ENCODE measurements around the gene AKT1. TPM values are rescaled to one million over a fixed set of nuclear protein-coding genes. Genes with fewer than 3 reads are reported as not detected.
"Not testable (repeated sequence)": the region's sequence is repeated elsewhere in the genome, so short reads cannot be mapped to it uniquely, and the experiment has no call there.

Gene AKT1
- total RNA-seq, 3 donors from 2014 or later: 107 to 124 (median 116) TPM

DNA sequence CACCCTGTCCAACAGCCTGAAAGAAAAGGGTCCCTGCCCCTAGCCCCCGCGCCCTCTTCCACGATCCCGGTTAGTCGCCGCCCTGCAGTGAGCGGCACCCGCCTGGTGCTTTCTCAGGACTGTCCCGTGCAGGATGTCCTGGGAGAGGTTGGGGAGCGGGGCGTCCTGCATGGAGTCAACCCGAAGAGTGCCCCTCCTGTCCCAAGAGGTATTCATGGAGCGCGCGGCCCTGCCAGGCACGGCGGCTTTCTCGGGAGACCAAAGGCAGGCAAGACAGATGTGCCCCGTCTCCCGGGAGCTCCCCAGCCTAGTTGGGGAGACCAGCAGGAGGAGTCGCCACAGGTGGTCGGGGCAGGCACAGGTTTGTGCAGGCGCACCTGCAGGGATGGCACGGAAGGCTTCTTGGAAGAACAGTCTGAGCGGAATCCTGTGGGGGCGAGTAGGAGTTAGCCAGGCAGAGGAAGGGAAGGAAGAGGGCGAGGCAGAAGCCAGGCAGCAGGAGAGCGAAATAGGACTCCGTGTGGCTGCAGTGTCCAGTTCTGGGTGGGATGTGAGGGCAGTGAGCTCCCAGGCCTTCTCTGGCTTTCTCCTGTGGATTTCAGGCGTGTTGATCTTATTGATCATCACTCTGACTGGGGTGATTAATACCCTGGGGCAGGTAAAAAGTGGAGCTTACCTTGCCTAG, 41.9 kb downstream of the AKT1 start:
- H3K36me3 Mint-ChIP-seq (ENCODE audit: insufficient read depth): peaks cover 11% of the 10 kb centered on the region
- DNase-seq: no peak
- peak overlapping the region; percentile 87 for H3K4me3 Mint-ChIP-seq
- H3K9me3 Mint-ChIP-seq: no peaks in the 10 kb centered on the region
- no peak for ATAC-seq
- H3K27me3 Mint-ChIP-seq (ENCODE audit: low read depth): no peaks in the 10 kb centered on the region
- peaks cover 32% of the 10 kb centered on the region for H3K4me1 Mint-ChIP-seq (ENCODE audit: low read depth)

DNA sequence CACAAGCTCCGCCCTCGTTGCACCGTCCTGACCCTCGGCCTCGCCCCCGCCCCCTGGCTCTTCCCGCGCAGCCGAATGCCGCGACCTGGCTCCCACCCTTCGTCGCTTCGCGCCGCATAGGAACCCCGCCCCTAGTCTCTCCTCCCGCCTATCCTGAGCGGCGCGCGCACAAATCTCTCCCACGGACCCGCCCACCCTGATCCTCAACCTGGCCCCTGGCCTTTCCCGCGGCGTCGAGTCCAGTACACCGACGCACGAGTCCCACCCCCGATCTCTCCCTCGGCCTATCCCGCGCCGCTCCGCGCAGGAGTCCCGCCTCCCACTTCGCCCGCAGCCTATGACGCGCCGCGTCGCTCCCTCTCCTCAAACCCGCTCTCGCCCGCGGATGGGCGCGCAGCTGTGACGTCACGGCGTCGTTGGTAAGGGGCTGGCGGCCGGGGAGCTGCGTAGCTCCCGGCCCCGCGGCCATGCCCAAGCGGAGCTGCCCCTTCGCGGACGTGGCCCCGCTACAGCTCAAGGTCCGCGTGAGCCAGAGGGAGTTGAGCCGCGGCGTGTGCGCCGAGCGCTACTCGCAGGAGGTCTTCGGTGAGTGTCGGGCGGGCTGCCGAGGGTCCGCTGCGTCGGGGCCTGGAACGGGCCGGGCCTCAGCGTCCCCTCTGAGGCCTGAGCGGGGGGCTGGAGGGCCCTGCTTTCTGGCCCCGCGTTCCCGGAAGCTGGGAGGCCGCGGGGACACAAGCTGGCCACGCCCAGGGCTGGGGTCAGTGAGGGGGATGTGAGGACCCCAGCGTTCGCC, 42.6 kb downstream of the AKT1 start, which contains the start of gene SIVA1:
Gene SIVA1 (plus strand): TSS at position 413 of the 793 bp plus-strand sequence. CDS start 55 bp downstream, at position 468.
- H3K4me1 Mint-ChIP-seq (ENCODE audit: low read depth): peaks cover 32% of the 10 kb centered on the region
- H3K27me3 Mint-ChIP-seq (ENCODE audit: low read depth): no peaks in the 10 kb centered on the region
- ATAC-seq (peak; percentile 91 to 93), DNase-seq (peak; percentile 99)
- H3K36me3 Mint-ChIP-seq (ENCODE audit: insufficient read depth): peaks cover 11% of the 10 kb centered on the region
- H3K4me3 Mint-ChIP-seq: peak within 1 kb of the TSS; percentile 87
- H3K9me3 Mint-ChIP-seq: no peaks in the 10 kb centered on the region

DNA sequence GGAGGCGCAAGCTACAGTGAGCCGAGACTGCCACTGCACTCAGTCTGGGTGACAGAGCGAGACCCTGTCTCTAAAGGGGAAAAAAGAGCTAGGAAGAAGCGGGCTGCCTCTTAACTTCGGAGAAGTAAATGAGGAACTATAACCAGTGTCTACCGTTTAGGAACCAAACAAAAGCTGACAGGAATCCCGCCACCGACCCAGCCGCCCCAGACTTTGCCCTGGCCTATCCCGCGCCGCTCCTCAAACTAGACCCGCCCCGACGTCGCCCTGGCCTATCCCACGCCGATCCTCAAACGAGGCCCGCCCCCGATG, 43.2 kb downstream of the AKT1 start:
- peaks cover 32% of the 10 kb centered on the region for H3K4me1 Mint-ChIP-seq (ENCODE audit: low read depth)
- no peaks in the 10 kb centered on the region for H3K27me3 Mint-ChIP-seq (ENCODE audit: low read depth)
- H3K4me3 Mint-ChIP-seq: peak overlapping the region; percentile 87

DNA sequence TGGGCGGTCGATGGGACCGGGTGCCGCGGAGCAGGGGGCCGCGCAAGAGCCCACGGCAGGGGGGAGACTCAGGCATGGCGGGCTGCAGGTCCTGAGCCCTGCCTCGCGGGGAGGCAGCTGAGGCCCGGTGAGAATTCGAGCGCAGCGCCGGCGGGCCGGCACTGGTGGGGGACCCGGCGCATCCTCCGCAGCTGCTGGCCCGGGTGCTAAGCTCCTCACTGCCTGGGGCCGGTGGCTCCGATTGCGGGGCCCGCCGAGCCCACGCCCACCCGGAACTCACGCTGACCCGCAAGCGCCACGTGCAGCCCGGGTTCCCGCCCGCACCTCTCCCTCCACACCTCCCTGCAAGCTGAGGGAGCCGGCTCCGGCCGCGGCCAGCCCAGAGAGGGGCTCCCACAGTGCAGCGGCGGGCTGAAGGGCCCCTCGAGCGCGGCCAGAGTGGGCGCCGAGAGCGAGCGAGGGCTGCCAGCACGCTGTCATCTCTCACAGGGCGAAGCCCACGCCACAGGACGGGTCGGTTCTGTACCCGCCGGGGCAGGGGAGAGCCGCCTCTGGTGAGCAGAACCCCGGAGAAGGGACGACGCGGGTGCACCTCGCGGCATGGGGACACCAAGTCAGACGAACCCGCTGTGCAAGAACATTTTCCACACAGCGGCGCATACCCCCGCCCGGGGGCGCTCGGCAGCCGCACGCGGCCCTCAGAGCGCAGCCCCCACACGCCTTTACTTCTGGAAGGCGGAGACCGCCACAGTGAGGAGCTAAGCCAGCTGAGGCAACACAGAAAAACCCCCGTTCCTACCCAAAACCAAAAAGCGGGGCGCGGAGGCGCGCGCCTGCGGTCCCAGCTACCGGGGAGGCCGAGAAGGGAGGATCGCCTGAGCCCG, 43.8 kb downstream of the AKT1 start:
- ATAC-seq (peak; percentile 0 to 1), DNase-seq (peak; percentile 15)
- Mint-ChIP-seq H3K4me1 (ENCODE audit: low read depth) (peaks cover 27% of the 10 kb centered on the region), H3K36me3 (ENCODE audit: insufficient read depth) (peaks cover 9% of the 10 kb centered on the region), H3K27me3 (ENCODE audit: low read depth) (no peaks in the 10 kb centered on the region), H3K9me3 (no peaks in the 10 kb centered on the region), H3K4me3 (peak overlapping the region; percentile 87)

More for the DNA sequence above, 43.2 kb downstream of the AKT1 start:
- DNase-seq: no peak
- peaks cover 11% of the 10 kb centered on the region for H3K36me3 Mint-ChIP-seq (ENCODE audit: insufficient read depth)
- no peaks in the 10 kb centered on the region for H3K9me3 Mint-ChIP-seq
- no peak for ATAC-seq

DNA sequence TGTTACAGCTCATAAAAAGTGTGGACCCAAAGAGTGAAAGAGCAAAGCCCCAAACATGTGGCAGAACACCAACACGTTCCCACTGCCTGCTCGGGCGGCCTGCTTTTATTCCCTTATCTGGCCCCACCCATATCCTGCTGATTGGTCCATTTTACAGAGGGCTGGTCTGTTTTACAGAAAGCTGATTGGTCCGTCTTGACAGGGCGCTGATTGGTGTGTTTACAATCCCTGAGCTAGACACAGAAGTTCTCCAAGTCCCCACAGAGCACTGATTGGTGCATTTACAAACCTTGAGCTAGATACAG, 44.8 kb downstream of the AKT1 start:
- H3K9me3 Mint-ChIP-seq; ATAC-seq; H3K27me3 Mint-ChIP-seq (ENCODE audit: low read depth); H3K36me3 Mint-ChIP-seq (ENCODE audit: insufficient read depth); DNase-seq: not testable (repeated sequence)
- H3K4me1 Mint-ChIP-seq (ENCODE audit: low read depth): peaks cover 25% of the 10 kb centered on the region
- peak overlapping the region; percentile 29 for H3K4me3 Mint-ChIP-seq

DNA sequence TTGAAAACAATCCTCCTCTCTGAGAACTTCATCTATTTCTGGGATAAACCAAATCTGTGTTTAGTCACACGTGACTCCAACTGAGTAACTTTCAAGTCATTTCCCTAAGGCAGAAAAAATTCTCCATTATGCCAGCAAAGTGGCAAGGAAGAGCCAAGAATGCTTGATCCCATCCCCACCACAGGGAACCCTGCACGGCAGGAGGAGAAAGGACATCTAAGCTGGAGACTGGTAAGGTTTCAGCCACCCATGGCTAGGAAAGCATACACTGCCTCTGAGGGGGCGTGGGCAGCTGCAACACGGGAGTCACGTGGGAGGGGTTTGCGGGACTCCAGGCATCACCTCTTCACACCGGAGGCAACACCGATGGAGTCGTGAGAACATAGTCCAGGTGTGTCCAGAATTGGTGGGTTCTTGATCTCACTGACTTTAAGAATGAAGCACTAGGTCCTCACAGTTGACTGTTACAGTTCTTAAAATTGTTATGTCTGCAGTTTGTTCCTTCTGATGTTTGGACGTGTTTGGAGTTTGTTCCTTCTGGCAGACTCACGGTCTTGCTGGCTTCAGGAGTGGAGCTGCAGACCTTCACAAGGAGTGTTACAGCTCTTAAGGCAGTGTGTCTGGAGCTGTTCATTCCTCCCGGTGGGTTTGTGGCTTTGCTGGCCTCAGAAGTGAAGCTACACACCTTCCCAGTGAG, 45.3 kb downstream of the AKT1 start:
- Mint-ChIP-seq H3K36me3 (ENCODE audit: insufficient read depth) (peaks cover 4% of the 10 kb centered on the region), H3K9me3 (no peaks in the 10 kb centered on the region), H3K27me3 (ENCODE audit: low read depth) (no peaks in the 10 kb centered on the region), H3K4me1 (ENCODE audit: low read depth) (peaks cover 25% of the 10 kb centered on the region), H3K4me3 (no peak overlapping the region)
- no peak for DNase-seq
- ATAC-seq: no peak

DNA sequence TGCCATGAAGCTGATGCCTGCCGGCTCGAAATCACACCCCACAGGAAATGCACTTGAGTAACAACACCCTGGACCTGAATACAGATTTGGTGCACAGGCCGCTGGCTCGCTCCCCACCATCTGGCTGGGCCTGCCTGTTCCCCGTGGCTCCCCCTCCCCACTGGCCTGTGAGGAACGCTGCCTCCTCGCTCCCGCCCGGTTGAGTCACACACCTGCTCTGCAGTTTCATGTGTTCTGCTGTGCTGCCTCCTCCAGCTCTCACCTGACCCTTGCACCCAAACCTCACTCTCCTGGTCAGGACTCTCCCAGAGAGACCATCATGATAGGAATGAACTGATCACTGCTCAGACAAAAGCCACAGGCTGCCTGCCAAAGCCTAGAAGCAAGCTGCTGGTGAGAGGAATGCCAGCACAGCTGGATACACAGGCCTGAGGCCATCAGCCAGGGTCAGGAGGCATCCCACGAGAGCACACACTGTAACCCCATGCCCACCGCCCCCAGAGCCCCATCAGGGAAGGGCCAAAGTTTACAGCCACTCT, 46.4 kb downstream of the AKT1 start:
- no peak overlapping the region for H3K4me3 Mint-ChIP-seq
- ATAC-seq: no peak

DNA sequence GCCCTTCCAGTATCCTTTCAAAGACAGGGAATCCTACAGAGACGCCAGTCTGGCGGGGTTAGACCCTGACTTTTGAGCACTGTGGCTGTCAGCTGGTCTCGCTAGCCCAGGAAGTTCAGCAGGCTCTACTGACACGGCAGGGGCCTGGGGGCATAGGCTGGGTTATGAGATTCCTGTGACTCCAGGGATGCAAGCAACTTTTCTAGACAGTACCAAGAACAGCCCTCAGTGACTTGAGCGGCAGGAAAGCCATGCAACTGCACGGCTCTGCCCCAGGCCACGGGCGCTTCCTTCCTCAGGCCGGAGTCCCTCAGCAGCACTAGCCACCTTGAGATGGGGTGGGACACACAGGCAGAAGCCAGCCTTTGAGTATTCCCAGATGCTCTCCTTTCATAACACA, 47.7 kb downstream of the AKT1 start:
- no peaks in the 10 kb centered on the region for H3K36me3 Mint-ChIP-seq (ENCODE audit: insufficient read depth)
- peaks cover 9% of the 10 kb centered on the region for H3K4me1 Mint-ChIP-seq (ENCODE audit: low read depth)
- ATAC-seq: no peak
- no peak overlapping the region for H3K4me3 Mint-ChIP-seq
- no peak for DNase-seq
- no peaks in the 10 kb centered on the region for H3K9me3 Mint-ChIP-seq
- H3K27me3 Mint-ChIP-seq (ENCODE audit: low read depth): no peaks in the 10 kb centered on the region

More for the DNA sequence above, 46.4 kb downstream of the AKT1 start:
- Mint-ChIP-seq H3K9me3 (no peaks in the 10 kb centered on the region), H3K27me3 (ENCODE audit: low read depth) (no peaks in the 10 kb centered on the region), H3K4me1 (ENCODE audit: low read depth) (peaks cover 16% of the 10 kb centered on the region), H3K36me3 (ENCODE audit: insufficient read depth) (no peaks in the 10 kb centered on the region)
- DNase-seq: no peak

DNA sequence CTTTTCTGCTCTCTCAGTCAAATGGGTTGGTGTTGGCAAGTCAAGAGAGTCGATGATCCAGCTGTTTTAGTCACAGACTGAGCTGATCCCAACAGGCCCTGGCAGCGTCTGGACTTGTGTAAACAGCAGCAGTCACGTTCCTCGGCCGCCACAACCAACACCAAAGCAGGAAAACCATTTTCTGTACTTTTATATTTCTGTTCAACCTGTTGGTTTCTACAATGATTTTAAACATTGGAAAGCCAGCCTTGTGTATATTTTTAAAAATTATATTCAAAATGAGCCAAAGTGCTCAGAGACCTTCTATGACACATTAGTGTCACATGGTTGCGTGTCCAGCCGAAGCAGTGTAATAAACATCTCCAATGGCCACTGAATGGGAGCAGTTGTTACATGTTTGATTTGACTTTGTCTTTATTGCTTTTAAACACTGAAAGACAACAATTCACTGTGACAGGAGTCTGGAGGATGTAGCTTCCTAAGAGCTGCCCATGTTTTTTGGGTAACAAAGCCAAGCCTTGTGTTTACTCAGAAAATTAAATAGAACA, 48.5 kb downstream of the AKT1 start:
- H3K27me3 Mint-ChIP-seq (ENCODE audit: low read depth): no peaks in the 10 kb centered on the region
- no peak for ATAC-seq
- H3K9me3 Mint-ChIP-seq: no peaks in the 10 kb centered on the region
- DNase-seq: no peak
- peaks cover 9% of the 10 kb centered on the region for H3K4me1 Mint-ChIP-seq (ENCODE audit: low read depth)
- no peak overlapping the region for H3K4me3 Mint-ChIP-seq
- H3K36me3 Mint-ChIP-seq (ENCODE audit: insufficient read depth): no peaks in the 10 kb centered on the region

DNA sequence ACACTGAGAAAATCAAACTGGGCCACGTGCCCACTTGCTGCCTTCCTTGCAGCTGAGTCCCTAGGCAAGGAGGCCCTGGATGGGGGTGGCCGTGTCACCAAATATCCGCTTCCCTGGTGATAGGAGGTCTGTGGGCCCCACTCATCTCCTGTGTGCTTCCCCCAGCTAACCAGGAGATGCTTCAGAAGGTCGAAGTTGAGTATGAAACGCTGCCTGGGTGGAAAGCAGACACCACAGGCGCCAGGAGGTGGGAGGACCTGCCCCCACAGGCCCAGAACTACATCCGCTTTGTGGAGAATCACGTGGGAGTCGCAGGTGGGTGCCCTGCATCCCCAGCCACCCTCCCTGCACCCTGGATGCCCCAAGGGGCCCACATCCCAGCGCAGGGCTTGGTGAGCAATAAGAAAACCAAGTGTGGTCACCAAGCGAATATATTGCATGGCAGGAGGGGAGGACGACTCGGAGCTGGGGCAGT, 49.4 kb downstream of the AKT1 start:
- DNase-seq: no peak
- no peaks in the 10 kb centered on the region for H3K9me3 Mint-ChIP-seq

DNA sequence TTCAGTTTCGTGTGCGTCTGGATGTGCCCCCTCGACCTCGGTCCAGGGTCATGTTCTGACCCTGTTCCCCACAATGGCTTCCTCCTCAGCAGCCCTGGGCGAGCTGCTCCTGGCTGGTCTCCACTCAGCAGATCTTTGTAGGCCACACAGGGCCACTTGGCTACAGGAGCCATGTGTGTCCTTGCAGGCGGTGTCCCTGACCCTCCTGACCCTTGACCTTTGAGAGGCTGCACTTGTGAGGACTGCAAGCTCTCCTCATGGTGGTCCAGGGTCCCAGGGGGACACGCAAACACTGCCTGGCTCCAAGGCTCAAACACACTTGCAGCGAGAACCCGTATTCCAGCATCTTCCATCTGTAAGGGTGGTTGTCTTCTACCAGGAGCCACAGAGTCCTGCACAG, 50.1 kb downstream of the AKT1 start:
- Mint-ChIP-seq H3K27me3 (ENCODE audit: low read depth) (no peaks in the 10 kb centered on the region), H3K36me3 (ENCODE audit: insufficient read depth) (no peaks in the 10 kb centered on the region), H3K4me3 (no peak overlapping the region), H3K9me3 (no peaks in the 10 kb centered on the region), H3K4me1 (ENCODE audit: low read depth) (peaks cover 8% of the 10 kb centered on the region)
- ATAC-seq (no peak), DNase-seq (no peak)

More for the DNA sequence above, 49.4 kb downstream of the AKT1 start:
- peak; percentile 49 to 52 for ATAC-seq
- Mint-ChIP-seq H3K4me1 (ENCODE audit: low read depth) (peaks cover 9% of the 10 kb centered on the region), H3K36me3 (ENCODE audit: insufficient read depth) (no peaks in the 10 kb centered on the region), H3K27me3 (ENCODE audit: low read depth) (no peaks in the 10 kb centered on the region), H3K4me3 (no peak overlapping the region)

DNA sequence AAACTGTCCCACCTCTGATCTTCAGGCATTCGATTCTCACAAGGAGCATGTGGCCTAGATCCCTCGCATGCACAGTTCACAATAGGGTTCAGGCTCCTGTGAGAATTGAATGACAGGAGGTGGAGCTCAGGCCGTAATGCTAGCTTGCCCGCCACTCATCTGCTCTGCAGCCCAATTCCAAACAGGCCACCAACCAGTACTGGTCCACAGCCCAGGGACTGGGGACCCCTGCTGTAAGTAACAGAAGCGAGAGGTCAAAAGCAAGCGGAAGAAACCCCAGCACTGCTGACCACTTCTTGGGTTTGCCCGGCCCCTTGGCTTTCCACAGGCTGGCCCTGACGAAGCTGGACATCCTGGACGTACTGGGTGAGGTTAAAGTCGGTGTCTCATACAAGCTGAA, 51.1 kb downstream of the AKT1 start:
- Mint-ChIP-seq H3K4me3 (no peak overlapping the region), H3K4me1 (ENCODE audit: low read depth) (peaks cover 9% of the 10 kb centered on the region), H3K9me3 (no peaks in the 10 kb centered on the region), H3K36me3 (ENCODE audit: insufficient read depth) (no peaks in the 10 kb centered on the region), H3K27me3 (ENCODE audit: low read depth) (peaks cover 1% of the 10 kb centered on the region)
- no peak for ATAC-seq
- no peak for DNase-seq

DNA sequence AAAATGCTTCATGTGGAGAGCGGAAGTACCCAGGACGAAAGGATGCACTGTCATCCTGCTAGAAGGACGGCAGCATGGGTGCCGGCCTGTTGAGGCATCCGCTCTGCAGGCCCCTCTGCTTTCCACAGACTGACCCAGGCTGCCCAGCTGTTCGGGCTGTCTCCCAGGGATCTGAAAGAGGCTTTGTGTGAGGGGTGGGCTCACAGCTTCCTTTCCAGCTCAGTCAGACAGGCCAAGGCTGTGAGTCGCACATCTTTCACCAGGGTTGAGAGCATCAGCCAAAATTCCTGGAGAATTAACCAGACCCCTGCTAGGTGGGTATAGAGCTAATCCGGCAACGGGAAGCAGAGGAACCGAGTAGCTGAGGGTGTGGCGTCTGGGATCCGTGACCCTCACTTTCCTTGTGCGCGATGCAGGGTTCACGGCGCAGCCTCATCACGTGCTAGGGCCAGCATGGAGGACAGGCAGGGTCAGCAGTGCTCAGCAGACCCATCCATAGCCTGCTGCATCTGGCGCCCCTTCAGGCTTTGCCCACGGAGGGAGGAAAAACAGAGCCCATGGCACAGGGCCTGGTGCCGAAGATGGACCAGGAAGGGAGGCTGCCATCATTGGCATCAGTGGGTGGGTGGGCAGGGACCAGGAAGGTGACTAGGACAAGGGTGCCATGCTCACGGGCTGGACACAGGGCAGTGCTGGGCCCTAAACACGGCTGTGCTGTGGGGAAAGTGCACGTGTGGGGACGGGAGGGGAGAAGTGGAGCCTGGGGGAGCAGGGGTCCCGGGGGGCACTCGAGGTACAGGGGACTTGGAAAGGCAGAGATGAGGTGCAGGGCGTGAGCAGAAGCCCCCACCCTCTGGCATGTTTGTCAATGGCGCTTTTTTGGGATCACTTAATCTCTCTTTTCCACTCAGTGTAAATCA, 51.8 kb downstream of the AKT1 start:
- no peak for DNase-seq
- no peak overlapping the region for H3K4me3 Mint-ChIP-seq
- no peaks in the 10 kb centered on the region for H3K36me3 Mint-ChIP-seq (ENCODE audit: insufficient read depth)
- H3K4me1 Mint-ChIP-seq (ENCODE audit: low read depth): peaks cover 9% of the 10 kb centered on the region
- H3K9me3 Mint-ChIP-seq: no peaks in the 10 kb centered on the region
- ATAC-seq: no peak
- H3K27me3 Mint-ChIP-seq (ENCODE audit: low read depth): peaks cover 1% of the 10 kb centered on the region
